Cerebellar cortex (tissue), 1 donor: ENCODE measurements around the gene SYCE3.
"Not testable (repeated sequence)": the region's sequence is repeated elsewhere in the genome, so short reads cannot be mapped to it uniquely, and the experiment has no call there.

Experiments
- DNase-seq: peaks from one replicate; pipeline ENCODE4 v3.0.0-alpha.2; 2015; ENCODE audit warnings: low spot score

Gene SYCE3, protein sequence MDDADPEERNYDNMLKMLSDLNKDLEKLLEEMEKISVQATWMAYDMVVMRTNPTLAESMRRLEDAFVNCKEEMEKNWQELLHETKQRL

DNA sequence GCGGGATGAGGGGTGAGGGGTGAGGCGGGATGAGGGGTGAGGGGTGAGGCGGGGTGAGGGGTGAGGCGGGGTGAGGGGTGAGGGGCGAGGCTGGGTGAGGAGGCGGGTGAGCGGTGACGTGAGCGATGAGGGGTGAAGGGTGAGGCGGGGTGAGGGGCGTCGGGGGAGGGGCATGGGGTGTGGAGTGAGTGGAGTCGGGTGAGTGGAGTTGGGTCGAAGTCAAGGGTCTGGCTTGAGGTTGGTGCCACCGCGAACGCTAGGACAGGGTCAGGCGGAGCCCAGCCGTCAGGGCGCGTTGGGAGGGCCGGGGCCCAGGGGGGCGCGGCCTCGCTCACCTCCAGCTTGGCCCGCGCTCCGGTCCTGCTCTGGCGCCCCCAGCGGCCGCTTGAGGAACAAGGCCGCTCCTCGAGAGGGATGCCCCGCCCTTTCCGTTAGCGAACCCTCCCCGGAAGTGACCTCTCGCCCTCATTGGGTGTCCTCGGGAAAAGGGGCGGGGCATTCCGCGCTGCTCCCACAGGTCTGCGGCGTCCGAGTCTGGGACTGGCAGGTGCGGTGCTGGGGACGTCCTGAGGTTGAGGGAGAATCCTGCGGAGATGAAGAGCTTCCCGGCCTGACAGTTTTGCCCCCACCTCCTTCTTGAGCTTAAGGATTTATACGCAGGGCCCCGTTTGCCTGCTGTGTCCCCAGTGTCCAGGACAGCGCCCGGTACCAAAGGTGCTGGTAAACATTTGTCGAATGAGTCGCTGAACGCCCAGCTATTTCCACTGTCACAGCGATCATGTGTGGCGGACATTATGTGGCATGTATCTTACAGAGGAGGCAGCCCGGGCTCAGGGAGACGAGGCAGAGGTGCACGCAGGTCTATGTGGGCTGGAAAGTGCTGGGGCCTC, at the start of gene SYCE3:
Gene SYCE3 (minus strand): TSS at position 397 of the 890 bp plus-strand sequence. CDS start 6,514 bp downstream, outside the sequence.
- DNase-seq, result peak; percentile 98

DNA sequence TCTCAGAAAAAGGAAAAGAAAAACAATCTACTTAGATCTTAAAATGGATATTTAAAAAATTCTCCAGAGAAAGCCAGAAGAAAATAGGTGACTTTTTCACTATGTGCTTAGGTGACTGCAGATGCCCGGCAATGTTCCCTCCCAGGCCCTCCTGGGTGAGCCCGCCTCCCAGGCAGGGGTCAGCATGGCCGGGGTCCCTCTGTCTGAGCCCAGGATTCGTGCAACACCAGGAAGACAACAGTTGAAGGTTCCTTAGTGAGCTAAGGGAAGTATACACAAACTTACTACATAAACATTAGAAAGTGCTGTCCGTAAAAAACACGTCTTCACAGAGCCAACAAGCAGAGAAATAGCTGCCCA, 49.4 kb upstream of the SYCE3 start:
- no peak for DNase-seq

DNA sequence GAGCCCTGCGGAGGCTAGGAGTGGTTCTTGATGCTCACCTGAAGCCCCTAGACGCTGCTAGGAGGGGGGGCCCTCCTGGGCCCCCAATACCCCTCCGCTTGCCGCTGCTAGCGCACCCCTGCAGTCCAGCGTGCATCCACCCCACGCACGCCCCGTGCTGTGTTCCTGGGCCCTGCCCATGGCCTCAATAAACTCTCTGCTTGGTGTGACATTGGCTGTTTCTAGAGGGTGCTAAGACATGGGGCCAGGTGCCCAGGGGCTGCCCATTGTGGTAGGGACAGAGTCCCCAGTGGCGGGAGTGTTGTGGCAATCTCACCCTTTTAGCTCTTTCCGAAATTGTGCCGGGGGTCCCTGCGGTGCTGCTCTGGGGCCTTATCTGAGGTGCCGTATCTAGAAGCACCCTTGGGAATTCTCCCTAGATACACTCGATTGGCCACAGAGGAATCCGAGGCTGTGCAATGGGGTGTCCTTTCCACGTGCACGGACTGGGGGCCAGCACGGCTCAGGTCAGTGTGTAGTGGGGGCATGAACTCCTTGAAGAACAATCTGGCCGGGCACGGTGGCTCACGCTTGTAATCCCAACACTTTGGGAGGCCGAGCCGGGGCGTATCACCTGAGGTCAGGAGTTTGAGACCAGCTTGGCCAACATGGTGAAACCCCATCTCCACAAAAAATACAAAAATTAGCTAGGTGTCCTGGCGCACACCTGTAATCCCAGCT, 48.8 kb upstream of the SYCE3 start:
- no peak for DNase-seq

DNA sequence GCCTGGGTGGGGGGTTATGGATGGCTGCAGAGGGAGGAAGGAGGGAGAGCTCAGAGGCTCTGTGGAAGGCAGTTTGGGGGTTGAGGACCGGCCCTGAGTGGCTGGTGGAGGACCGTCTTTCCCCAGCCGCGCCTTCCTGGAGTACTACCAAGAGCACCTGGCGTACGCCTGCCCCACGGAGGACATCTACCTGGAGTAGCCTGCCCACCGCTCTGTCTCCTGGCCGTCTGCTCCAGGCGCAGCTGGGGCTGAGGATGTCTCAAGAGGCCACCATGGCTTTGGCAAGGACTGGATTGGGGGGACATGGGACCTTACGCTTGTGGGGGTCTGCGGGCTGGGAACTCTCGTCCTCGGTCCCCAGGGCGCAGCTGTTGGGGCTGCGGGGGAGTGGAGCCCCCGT, 47.9 kb upstream of the SYCE3 start:
- no peak for DNase-seq

DNA sequence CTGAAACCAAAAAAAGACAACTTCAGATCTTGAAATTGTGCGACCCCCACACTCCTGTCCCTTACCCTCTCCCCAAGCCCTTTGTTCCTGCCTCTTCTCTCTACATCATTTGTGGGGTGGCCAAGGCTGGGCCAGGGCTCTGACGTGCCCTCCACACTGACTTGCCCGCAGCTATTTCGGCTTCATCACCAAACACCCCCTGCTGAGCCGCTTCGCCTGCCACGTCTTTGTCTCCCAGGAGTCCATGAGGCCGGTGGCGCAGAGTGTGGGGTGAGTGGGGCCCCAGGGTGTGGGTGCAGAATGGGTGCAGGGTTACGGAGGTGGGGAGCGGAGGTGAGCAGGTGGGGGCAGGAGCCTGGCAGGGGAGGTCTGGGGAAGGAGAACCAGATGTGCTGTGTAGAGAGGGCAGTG, 47.3 kb upstream of the SYCE3 start:
- no peak for DNase-seq

DNA sequence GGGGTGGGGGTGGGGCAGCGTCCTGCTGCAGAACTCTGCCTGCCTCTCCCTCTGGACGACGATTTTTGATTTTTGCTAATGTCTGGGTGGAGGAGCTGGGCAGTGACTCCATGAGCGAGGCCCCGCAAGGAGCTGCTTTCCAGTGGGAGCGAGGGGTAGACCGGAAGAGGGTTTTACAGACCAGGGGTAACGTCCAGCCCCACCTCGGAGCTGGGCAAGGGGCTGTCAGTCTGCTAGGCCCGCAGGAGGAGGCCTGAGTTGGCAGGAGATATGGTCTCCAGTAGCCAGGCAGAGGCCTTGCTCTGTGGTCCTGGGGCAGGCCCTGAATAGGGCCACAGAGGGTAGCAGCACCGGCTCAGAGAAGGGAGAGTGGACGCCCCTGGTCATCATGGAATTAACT, 46.9 kb upstream of the SYCE3 start:
- no peak for DNase-seq

DNA sequence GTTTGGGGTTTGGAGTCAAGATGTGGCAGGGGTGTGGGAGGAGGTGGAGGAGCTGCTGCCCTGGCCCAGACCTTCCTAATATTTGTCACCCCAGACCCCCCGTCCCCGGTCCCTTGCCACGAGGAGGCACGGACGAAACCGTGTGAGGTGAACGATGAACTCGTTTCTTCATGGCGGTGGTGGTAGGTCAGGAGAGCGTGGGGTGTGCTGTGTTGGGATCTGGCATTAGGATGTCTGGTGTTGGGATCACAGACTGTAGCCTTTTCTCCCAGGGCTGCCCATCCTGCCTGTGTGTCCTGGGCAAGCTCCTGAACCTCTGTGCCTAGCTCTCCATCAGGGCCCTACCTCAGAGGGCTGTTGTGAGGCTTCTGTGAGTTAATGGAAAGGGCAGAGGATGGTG, 46.3 kb upstream of the SYCE3 start:
- no peak for DNase-seq

DNA sequence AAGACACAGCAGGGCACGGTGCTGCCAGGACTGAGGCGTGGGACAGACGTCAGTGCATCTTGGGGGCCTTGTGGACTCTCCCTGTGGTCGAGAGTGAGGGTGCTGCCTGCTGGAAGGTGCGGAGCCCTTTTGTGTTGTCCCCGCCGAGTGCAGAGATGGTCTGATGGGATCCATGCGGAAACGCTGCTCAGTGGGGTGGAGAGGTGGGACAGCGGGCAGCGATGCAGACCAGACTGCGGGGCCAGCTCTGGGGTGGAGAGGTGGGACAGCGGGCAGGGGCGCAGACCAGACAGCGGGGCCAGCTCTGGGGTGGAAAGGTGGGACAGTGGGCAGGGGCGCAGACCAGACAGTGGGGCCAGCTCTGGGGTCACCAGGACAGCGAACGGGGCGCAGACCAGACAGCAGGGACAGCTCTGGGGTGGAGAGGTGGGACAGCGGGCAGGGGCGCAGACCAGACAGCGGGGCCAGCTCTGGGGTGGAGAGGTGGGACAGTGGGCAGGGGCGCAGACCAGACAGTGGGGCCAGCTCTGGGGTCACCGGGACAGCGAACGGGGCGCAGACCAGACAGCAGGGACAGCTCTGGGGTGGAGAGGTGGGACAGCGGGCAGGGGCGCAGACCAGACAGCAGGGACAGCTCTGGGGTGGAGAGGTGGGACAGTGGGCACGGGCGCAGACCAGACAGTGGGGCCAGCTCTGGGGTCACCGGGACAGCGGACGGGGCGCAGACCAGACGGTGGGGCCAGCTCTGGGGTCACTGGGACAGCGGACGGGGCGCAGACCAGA, 45.5 kb upstream of the SYCE3 start:
- DNase-seq, result not testable (repeated sequence)

DNA sequence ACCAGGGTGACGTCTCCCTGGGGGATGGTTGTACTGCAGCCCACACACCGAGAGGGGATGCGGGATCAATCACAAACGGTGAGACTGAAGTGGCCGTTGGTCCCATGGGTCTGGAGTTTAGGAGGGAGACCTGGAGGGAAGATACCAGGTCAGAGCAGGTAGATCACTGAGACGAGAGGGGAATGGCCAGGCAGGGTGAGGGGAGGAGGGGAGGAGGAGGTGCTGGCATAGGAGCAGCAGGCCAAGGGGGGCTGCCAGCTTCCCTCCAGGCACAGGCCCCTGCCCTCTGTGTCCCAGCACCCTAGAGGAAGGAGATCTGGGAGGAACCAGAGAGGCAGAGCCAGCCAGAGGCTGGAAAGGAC, 44.9 kb upstream of the SYCE3 start:
- DNase-seq, result no peak

DNA sequence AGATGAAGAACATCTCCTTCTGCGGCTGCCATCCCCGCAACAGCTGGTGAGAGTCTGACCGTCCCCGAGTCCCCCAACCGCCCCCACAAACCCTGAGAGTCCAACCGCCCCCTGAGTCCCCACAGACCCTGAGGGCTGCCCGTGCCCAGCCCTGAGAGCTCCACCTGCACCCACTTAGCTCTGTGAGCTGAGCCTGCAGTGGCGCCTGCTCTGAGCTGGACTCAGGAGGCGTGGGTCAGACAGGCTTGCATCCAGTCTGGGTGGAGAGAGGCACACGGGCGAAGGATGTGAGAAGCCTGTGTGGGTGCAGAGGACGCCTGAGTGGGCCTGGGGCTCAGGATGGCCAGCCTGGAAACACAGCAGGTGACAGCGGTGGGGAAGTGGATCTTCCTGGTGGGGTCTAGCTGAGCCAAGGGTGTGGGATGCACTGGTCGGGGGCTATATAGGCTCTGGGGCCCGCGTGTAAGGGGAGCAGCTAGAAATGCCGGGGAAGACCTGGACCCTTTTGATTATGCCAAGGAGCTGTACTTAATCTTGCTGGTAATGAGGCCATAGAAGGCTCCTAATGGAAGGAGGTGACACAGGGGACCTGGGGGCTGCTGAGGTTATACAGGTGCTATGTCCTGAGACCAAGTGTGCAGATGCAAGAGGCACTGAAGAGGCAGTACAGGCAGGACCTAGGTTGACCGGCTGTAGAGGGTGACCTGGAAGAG, 44.4 kb upstream of the SYCE3 start:
- no peak for DNase-seq

DNA sequence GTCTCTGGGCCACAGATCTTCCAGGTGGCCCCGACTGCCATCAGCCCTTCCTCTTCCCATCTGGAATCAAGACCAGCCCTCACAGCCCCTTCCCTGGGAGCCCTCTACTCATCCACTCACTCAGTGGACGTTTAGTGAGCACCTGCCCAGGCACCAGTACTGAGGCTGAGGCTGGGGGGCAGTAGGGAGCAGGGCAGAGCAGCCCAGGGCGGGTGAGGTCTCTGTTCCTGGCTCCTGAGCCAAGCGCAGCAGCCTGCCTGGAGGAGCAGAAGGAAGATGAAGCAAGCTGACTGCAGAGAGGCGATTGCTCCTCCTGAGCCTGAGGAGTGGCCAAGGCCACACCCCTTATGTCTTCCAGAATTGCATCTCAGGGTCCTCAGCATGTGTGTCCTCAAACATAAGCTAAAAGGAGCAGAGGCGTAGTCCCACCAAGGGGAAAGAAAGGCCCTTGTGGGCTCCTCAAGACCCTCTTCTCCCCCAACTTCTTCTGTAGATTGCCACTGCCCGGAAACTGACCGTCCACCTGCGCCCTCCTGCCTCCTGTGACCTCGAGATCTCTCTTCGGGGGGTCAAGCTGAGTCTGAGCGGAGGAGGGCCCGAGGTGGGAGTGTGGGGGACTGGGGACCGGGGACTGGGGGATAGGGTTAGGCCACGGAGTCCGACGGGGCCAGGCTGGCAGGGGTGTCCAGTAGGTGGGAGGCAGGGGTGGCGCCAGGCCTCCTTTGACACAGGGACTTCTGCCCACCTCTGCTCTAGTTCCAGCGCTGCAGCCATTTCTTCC, 43.6 kb upstream of the SYCE3 start:
- peak; percentile 79 for DNase-seq

DNA sequence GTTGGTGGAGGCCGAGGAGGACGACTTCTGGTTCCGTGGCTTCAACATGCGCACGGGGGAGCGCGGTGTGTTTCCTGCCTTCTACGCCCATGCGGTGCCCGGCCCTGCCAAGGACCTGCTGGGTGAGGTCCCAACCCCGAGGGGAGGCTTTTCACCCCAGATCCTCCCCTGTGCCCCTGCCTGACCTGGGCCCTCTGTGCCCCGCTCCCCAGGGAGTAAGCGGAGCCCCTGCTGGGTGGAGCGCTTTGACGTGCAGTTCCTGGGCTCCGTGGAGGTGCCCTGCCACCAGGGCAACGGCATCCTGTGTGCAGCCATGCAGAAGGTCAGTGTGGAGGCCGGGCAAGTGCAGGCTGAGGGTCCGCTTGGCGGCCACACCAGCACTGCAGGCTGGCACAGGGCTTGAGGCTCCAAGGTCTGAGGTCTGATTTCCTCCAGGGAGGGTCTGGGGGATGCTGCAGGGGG, 42.9 kb upstream of the SYCE3 start:
- DNase-seq, result no peak

DNA sequence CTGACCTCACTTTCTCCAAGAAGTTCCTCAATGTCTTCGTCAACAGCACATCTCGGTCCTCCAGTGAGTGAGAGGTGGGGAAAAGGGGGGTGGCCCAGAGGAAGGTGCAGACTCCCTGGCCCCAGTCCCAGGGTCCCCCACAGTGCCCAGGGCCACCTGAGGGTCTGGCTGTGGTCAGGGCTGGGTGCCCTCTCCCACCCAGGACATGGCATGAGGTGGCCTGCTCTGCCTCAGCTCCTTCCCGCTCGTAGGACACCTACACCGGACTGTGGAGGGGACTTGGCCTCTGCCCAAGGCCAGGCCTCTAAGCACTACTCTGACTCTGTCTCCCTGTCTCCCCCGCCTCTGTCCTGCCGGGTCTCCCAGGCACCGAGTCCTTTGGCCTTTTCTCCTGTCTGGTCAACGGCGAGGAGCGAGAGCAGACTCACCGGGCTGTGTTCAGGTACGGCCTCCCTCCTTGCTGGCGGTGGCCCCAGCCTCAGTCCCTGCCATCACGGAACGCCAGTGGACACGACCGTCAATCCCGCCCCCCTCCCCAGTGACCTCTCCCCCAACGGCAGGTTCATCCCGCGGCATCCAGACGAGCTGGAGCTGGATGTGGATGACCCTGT, 42.4 kb upstream of the SYCE3 start:
- no peak for DNase-seq

DNA sequence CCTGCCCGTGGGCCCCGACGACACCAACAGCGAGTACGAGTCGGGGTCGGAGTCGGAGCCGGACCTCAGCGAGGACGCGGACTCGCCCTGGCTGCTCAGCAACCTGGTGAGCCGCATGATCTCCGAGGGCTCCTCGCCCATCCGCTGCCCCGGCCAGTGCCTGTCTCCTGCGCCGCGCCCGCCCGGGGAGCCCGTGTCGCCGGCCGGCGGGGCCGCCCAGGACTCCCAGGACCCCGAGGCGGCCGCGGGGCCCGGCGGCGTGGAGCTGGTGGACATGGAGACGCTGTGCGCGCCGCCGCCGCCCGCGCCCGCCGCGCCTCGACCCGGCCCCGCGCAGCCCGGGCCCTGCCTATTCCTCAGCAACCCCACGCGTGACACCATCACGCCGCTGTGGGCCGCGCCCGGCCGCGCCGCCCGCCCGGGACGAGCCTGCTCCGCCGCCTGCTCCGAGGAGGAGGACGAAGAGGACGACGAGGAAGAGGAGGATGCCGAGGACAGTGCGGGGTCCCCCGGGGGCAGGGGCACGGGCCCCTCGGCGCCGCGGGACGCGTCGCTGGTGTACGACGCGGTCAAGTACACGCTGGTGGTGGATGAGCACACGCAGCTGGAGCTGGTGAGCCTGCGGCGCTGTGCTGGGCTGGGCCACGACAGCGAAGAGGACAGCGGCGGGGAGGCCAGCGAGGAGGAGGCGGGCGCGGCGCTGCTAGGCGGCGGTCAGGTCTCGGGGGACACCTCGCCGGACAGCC, 41.7 kb upstream of the SYCE3 start:
- no peak for DNase-seq

DNA sequence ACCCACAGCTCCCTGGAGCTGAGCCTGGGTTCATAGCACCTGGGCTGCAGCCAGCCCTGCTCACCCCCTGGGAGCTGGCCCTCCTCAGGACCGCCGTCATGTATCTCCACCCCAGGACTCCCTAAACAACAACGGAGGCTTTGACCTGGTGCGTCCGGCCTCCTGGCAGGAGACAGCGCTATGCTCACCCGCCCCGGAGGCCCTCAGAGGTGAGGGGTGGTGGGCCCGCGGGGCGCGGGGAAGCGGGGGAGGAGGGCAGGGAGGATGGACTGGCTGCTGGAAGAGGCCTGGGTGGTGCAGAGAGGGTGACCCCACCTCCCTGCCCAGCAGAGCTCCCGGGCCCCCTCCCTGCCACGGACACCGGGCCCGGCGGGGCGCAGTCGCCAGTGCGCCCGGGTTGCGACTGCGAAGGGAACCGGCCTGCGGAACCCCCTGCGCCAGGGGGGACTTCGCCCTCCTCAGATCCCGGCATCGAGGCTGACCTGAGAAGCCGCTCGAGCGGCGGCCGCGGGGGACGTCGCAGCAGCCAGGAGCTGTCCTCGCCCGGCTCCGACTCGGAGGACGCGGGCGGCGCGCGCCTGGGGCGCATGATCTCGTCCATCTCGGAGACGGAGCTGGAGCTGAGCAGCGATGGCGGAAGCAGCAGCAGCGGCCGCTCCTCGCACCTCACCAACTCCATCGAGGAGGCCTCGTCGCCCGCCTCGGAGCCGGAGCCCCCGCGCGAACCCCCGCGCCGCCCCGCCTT, 41.0 kb upstream of the SYCE3 start:
- DNase-seq, result no peak

DNA sequence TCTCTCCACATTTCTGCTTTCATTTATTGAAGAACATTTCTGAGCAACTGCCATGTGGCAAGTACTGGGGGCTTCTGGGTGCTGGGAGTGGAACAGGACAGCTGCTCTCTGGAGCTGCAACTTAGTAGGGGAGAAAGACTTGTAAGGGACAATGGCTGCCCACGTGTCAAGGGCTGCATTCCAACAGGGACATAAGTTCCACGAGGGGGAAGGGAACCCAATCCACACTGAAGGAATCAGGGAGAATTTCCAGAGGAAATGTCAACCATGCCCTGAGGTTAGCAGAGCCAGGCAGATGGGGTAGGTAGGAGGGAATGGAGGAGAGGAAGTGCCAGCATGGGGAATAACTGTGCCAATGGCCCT, 39.6 kb upstream of the SYCE3 start:
- DNase-seq, result no peak

DNA sequence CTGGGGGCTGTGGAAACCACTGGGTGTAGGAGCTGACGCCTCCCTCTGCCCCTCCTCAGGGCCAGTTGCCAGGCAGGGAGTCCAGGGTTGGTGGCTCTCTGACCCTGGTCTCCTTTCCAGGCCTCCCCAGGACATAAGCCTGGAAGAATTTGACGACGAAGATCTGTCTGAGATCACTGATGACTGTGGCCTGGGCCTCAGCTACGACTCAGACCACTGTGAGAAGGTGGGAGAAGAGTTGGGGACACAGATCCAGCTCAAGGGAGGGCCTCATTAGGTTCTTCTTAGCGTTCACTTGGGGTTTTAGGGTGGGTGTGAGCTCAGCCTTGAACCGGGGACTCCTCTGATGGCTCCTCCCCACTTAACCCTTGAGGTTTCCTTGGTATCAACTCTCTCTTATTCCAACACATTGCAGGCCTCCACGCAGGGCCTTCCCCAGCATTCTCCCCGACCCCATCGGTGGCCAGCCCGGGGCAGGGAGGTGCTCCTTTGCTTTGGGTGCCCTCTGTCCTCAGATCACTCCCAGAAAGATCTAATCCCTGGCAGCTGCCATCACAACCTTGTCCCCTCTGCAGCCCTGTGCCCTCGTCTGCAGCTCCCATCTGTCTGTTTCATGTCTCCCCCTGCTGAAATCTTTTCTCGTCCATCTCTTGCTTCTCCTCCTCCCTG, 39.1 kb upstream of the SYCE3 start:
- no peak for DNase-seq

DNA sequence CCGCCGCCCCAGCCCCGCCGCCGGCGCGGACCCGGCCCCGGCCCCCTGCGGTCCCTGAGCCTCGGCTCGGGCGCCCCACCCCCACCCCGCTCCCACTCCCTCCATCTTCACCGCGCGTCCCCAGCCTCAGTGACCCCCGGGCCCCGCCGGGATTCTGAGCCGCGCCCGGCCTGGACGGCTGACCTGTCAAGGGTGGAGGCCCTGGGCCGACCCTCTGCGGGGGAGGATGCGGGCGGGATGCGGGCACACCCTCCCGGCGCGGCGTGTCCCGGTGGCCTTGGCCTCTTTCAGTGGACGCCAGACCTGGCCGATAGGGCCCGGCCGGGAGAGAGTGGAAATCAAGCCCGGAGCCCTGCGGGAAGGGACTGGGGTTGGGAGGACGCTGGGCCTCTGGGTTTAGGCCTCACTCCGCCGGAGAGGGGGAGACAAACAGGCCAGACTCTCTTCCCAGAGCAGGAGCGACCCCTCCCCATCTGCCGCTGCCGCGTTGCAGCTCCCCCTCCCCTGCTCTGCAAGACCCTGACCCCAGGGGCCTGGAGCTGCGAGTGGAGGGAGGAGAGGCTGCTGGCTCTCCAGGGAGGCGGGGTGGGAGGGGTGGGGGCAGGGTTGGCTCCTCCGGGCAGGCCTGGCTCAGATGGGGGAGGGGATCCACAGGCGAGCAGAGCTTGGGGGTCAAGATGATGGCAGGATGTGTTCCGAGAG, 38.4 kb upstream of the SYCE3 start:
- DNase-seq, result no peak
